HG02884 (cell line): ENCODE measurements around the gene BUD13.
"Not testable (repeated sequence)": the region's sequence is repeated elsewhere in the genome, so short reads cannot be mapped to it uniquely, and the experiment has no call there.

ENCODE experiments used
- ATAC-seq: cut with Tn5 transposase; IDR thresholded peaks from one replicate; pipeline ENCODE4 v1.9.1; 2021; ENCODE audit warnings: mild to moderate bottlenecking, moderate library complexity; ENCODE audit not compliant: unreplicated experiment

Gene BUD13

GRCh38 chr11:116772443-116773202, at the start of gene BUD13:
BUD13 (minus strand) TSS chr11:116772987; CDS start chr11:116772964, 23 bp downstream.
- peak; percentile 77 for ATAC-seq

- ATAC-seq, result no peak
Measured at GRCh38 chr11:116822575-116822974, 49.8 kb upstream of the BUD13 start.

- ATAC-seq, result no peak
Measured at GRCh38 chr11:116821050-116821918, 48.5 kb upstream of the BUD13 start.

GRCh38 chr11:116819049-116819448, 46.3 kb upstream of the BUD13 start:
- ATAC-seq, result no peak

- no peak for ATAC-seq
Measured at GRCh38 chr11:116814502-116814901, 41.7 kb upstream of the BUD13 start.

- no peak for ATAC-seq
Measured at GRCh38 chr11:116813781-116814471, 41.1 kb upstream of the BUD13 start.

- ATAC-seq, result no peak
Measured at GRCh38 chr11:116813170-116813569, 40.4 kb upstream of the BUD13 start.

GRCh38 chr11:116812109-116812508, 39.3 kb upstream of the BUD13 start:
- no peak for ATAC-seq

GRCh38 chr11:116811194-116811593, 38.4 kb upstream of the BUD13 start:
- ATAC-seq, result no peak

- no peak for ATAC-seq
Measured at GRCh38 chr11:116808262-116809175, 35.7 kb upstream of the BUD13 start.

- no peak for ATAC-seq
Measured at GRCh38 chr11:116807601-116808261, 34.9 kb upstream of the BUD13 start.

GRCh38 chr11:116804001-116804400, 31.2 kb upstream of the BUD13 start:
- no peak for ATAC-seq

GRCh38 chr11:116801662-116802061, 28.9 kb upstream of the BUD13 start:
- not testable (repeated sequence) for ATAC-seq

- ATAC-seq, result no peak
Measured at GRCh38 chr11:116800610-116801009, 27.8 kb upstream of the BUD13 start.

GRCh38 chr11:116798368-116798767, 25.6 kb upstream of the BUD13 start:
- ATAC-seq, result no peak

- ATAC-seq, result no peak
Measured at GRCh38 chr11:116797816-116798215, 25.0 kb upstream of the BUD13 start.

GRCh38 chr11:116796548-116796947, 23.8 kb upstream of the BUD13 start:
- ATAC-seq, result no peak

- ATAC-seq, result no peak
Measured at GRCh38 chr11:116794851-116795250, 22.1 kb upstream of the BUD13 start.

GRCh38 chr11:116793772-116794097, 20.9 kb upstream of the BUD13 start:
- ATAC-seq, result no peak
